GM21367 (cell line): ENCODE measurements around the gene WDR93.

Experiments
- ATAC-seq: cut with Tn5 transposase; IDR thresholded peaks from one replicate; pipeline ENCODE4 v1.9.1; 2021; ENCODE audit not compliant: unreplicated experiment

The WDR93 gene

GRCh38 chr15:89662893-89663626 is 27.6 kb upstream of the WDR93 start:
- ATAC-seq = no peak

- no peak for ATAC-seq
These were observed 25.9 kb upstream of the WDR93 start for GRCh38 chr15:89664441-89665350.

DNA sequence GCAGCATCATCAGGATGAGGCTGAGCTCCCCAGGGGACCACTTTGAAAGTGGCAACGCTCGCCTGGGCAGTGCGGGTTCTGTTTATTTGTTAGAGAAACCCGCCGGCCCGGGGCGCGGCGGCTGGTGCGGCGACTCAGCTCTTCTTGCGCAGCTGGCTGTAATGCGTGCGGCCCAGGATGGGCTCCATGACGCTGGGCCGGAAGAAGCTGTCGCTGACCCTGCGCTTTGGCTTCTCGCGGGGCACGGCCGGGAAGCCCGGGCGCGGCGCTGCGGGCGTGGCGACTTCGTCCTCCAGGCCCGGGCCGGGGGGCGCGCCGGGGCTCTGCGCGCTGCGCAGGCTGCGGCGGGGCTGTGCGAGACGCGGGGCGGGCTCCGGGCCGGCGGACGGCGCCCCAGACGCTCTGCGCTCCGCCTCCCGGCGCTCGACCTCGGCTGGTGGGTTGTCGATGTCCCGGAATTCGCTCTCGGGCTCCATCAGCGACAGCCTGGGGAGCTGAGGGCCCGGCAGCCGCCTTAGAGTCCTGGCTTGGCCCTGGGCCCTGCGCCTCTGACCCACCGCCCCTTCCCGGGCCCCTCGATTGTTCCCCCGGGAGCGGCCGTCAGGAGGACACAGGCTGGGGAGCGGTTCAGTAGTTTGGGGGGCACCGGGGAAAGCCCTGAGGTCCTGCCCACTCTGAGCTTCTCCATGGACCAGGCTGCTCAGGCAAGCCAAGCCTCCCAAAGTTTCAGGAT is 25.0 kb upstream of the WDR93 start:
- no peak for ATAC-seq

GRCh38 chr15:89666184-89666857 is 24.3 kb upstream of the WDR93 start:
- no peak for ATAC-seq

DNA sequence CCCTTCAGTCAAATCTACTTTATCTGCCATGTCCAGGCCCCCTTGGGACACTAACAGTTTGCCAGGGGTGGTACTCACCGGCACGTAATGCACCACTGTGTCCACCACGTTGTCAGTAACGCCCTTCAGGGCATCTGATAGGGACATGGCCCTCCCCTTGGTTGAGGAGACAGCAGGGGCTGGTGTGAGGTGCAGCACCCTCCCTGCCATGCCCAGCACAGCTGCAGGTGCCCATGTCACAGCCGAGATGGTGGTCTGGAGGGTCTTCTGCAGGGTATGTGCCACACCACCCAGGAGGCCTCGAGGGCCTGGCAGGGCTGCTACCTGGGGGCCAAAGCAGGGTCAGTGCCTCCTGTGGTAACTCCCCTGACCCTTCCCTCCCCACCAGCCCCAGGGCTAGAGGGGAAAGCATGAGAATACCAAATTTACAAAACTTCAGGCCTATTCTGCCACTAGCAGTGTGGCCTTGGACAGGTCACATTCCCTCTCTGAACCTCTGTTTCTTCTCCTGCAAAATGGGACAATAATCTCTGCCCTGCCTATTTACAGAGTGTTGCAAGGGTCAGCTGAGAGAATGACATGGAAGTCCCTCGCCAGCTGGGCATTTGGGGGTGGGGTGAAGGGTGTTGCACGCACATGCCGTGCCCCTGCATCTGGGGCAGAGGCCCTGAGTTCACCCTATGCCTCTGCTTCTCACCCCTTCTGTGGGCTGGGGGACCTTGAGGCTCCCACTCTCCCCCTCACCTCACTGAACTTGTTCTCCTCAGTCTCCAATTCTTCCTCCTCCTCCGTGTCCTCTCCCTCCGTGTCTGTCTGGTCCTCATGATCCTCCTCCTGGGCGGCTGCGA is 23.5 kb upstream of the WDR93 start:
- no peak for ATAC-seq

GRCh38 chr15:89667706-89667960 is 23.0 kb upstream of the WDR93 start:
- ATAC-seq = no peak

DNA sequence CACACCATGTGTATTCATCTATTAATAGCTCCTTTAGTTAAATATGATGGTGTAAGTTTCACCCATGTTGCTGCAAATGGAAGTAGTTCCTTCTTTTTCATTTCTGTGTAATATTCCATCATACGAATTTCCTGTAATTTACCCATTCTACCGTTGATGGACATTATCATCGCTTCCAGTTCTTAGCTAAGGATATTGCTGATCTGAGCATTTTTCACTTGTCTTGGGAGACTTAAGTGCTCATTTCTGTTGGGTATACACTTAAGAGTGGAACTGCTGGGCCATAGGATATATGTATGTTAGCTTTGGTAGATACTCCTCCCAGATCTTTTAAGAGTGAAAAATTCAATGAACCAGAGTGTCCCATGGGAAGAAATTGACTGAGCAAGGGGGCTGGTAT is 22.4 kb upstream of the WDR93 start:
- ATAC-seq = no peak

DNA sequence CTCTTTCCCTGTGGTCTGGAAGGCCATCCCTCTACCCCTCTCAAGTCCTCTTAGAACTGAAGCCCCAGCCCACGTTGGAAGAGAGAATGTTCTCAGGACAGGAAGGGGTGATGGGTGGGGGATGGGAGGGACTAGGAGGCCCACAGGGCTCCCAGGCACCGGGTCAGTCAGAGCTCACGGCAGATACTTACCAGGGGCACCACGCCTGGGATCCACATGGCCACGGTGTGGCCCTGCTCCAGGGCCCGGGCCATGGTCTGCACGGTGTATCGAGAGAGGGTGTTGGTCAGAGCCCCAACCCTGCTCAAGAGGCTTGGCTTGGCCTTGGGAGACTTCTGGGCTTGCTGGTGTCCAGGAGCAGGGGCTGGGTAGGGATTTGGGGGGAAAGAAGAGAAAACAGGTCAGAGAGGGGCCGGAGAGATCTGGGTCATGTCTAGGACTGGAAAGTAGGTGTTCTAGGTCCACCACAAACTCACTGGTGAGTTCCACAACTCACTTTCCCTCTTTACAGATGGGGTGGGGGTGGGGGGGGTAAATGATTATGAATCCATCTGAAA is 21.2 kb upstream of the WDR93 start:
- no peak for ATAC-seq

- ATAC-seq = no peak
These were observed 20.7 kb upstream of the WDR93 start for GRCh38 chr15:89669941-89670340.

DNA sequence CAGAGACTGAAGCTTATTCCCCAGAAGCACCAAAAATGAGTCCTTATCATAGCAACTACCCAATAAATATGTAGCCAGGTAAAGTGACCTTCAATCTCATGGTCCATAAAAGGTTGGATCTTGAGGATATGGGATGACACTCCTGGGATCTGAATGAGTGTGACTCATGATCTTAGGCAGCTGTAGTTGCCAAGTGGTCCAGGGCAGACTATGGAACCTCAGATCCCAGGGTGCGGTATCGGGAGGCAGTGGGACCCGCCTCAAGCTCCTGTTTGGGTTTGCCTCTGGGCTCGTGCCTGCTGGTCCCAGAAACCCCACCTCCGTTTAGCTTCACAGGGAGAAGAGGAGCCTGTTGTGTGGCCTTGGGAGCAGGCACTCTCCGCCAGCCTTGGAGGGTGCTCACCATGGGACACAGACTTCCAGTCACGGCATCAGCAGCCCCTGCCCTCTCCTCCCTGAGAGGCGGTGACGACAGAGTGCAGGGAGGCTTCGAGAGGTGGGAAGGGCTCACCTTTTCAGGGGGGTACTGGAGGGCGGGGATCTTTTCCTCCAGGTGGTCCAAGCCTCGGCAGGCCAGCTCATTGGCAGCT is 19.5 kb upstream of the WDR93 start:
- no peak for ATAC-seq

DNA sequence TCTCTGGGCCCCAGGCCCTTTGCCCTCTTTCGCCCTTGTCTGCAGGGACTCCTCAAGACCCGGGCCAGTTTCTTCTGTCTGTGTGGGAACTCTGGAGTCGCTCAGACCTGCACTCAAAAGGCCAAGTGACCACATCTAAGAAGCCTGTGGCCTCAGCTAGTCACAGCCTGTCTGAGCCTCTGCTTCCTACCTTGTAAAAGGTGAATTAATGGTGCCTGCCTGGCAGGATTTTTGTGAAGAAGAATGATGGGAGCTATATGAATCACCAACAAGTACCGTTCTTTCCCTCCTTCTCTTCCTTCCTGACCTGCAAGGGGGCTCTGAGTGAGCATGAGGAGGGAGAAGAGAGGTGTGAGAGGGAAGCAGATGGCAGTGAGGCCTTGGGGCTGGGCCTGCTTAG is 18.9 kb upstream of the WDR93 start:
- no peak for ATAC-seq

- ATAC-seq = no peak
These were observed 18.1 kb upstream of the WDR93 start for GRCh38 chr15:89672221-89673164.

DNA sequence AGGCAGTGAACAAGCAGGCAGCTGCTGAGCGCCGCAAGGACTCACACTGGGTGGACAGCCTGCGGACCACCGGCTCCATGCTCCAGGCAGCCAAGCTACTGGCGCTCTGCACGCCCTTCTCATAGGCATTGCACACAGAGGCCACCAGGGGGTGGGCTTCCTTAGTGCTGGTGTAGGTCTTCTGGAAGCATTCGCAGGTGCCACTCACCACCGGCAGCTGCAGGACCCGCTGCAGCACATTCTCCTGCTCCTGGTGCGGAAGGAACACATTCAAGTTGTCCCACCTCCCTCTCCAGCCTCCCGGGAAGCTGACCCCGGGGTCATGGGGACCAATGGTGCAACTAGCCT is 17.5 kb upstream of the WDR93 start:
- ATAC-seq = no peak

GRCh38 chr15:89674526-89674925 is 16.1 kb upstream of the WDR93 start:
- ATAC-seq = no peak

GRCh38 chr15:89675606-89676005 is 15.0 kb upstream of the WDR93 start:
- ATAC-seq = no peak

DNA sequence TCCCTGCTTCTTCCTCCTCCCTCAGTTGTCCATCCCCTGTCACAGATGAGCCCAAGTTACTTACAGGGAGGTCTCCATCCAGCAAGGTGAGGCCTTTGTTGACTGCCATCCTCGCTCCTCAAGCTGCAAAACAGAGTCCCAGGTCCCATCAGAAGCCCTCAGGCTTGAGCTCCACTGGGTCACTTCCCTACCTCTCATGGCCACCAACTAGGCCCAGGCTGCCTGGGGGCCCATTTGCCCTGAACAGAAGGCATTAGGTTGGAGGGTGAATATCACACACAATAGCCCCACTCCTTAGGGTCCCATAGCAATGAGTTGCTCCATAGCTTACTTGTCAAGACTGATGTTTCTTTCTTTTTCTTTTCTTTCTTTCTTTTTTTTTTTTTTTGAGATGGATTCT is 13.2 kb upstream of the WDR93 start:
- no peak for ATAC-seq

GRCh38 chr15:89679212-89679611 is 11.4 kb upstream of the WDR93 start, which contains the start of gene PLIN1:
Gene PLIN1, minus strand, starts transcription at chr15:89679367. Its CDS starts 1,878 bp downstream, at chr15:89677489.
- no peak for ATAC-seq

DNA sequence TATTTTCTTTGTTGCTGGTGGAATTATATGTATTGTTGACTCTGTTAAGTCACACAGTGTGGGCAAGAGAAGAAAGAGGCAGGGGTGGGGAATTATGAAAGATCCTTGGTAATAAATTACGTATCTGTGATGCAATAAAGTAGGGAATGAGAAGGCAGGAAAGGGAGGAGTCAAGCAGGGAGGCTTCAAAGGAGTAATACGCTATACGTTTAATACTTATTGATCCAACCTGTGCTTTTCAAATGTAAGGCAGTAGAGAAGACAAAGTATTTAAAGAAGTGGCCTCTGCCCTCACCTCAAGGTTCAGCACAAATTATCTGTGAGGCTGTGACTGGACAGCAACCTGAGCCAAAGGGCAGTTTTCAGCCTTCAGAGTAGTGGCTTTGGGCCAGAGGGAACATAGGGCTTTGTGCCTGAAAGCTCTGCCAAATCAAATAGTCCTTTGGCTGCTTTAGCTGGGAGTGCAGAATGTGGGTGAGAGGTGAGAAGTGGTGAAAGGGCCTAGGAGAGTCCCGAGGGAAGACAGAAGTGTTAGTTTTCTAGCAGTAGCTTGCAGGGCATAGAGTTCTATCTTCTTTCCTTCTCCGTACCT is 10.2 kb upstream of the WDR93 start:
- ATAC-seq = no peak
